ENCODE results near the gene PCSK1. TPM values are rescaled to one million over a fixed set of nuclear protein-coding genes. Genes with fewer than 3 reads are reported as not detected.

Gene PCSK1
- total RNA-seq, 1 donor from 2014 or later = 0.18 TPM

- no peaks in the 10 kb centered on the region for H3K4me1 ChIP-seq
- ATAC-seq = no peak
These were observed 41.0 kb upstream of the PCSK1 start for GRCh38 chr5:96474073-96474472.

GRCh38 chr5:96473155-96473554 lies 40.1 kb upstream of the PCSK1 start:
- DNase-seq (no peak), ATAC-seq (no peak)
- no peak for TF ChIP-seq CTCF (IDR thresholded peaks at IDR 0.05)
- H3K27ac ChIP-seq = no peak overlapping the region
- no peaks in the 10 kb centered on the region for H3K9me3 ChIP-seq
- H3K27me3 ChIP-seq (ENCODE audit: low read depth) = no peaks in the 10 kb centered on the region
- H3K36me3 ChIP-seq = no peaks in the 10 kb centered on the region
- no peak overlapping the region for H3K4me3 ChIP-seq
- intact Hi-C loops (cut with DNase I) = no loop called here
- no peaks in the 10 kb centered on the region for H3K4me1 ChIP-seq

More at GRCh38 chr5:96474073-96474472, 41.0 kb upstream of the PCSK1 start:
- intact Hi-C loops (cut with DNase I) = no loop called here
- Histone ChIP-seq H3K9me3 (no peaks in the 10 kb centered on the region), H3K36me3 (no peaks in the 10 kb centered on the region), H3K4me3 (no peak overlapping the region), H3K27ac (no peak overlapping the region), H3K27me3 (ENCODE audit: low read depth) (no peaks in the 10 kb centered on the region)
- TF ChIP-seq CTCF (IDR thresholded peaks at IDR 0.05) = no peak
- no peak for DNase-seq

GRCh38 chr5:96470785-96471184 lies 37.7 kb upstream of the PCSK1 start:
- no peak overlapping the region for H3K27ac ChIP-seq
- no peak overlapping the region for H3K4me3 ChIP-seq
- no peaks in the 10 kb centered on the region for H3K9me3 ChIP-seq
- intact Hi-C loops (cut with DNase I) = no loop called here
- no peaks in the 10 kb centered on the region for H3K27me3 ChIP-seq (ENCODE audit: low read depth)
- no peaks in the 10 kb centered on the region for H3K4me1 ChIP-seq
- DNase-seq (no peak), ATAC-seq (no peak)
- no peak for TF ChIP-seq CTCF (IDR thresholded peaks at IDR 0.05)
- H3K36me3 ChIP-seq = no peaks in the 10 kb centered on the region

GRCh38 chr5:96468956-96469355 lies 35.9 kb upstream of the PCSK1 start:
- Histone ChIP-seq H3K4me1 (no peaks in the 10 kb centered on the region), H3K4me3 (no peak overlapping the region), H3K9me3 (no peaks in the 10 kb centered on the region), H3K27me3 (ENCODE audit: low read depth) (no peaks in the 10 kb centered on the region), H3K36me3 (no peaks in the 10 kb centered on the region), H3K27ac (no peak overlapping the region)
- intact Hi-C loops (cut with DNase I) = no loop called here
- no peak for ATAC-seq
- no peak for DNase-seq
- TF ChIP-seq CTCF (IDR thresholded peaks at IDR 0.05) = no peak

GRCh38 chr5:96463091-96463490 lies 30.0 kb upstream of the PCSK1 start:
- ATAC-seq (no peak), DNase-seq (no peak)
- Histone ChIP-seq H3K9me3 (no peaks in the 10 kb centered on the region), H3K27ac (no peak overlapping the region), H3K4me3 (no peak overlapping the region), H3K36me3 (no peaks in the 10 kb centered on the region), H3K27me3 (ENCODE audit: low read depth) (no peaks in the 10 kb centered on the region), H3K4me1 (no peaks in the 10 kb centered on the region)
- no peak for TF ChIP-seq CTCF (IDR thresholded peaks at IDR 0.05)
- intact Hi-C loops (cut with DNase I) = no loop called here

All from lower lobe of right lung (tissue), 2 donors.